ENCODE data around the gene PARD3B. TPM values are rescaled to one million over a fixed set of nuclear protein-coding genes. Genes with fewer than 3 reads are reported as not detected.

Gene PARD3B
- total RNA-seq, 1 donor from 2014 or later: 1.6 TPM

DNA sequence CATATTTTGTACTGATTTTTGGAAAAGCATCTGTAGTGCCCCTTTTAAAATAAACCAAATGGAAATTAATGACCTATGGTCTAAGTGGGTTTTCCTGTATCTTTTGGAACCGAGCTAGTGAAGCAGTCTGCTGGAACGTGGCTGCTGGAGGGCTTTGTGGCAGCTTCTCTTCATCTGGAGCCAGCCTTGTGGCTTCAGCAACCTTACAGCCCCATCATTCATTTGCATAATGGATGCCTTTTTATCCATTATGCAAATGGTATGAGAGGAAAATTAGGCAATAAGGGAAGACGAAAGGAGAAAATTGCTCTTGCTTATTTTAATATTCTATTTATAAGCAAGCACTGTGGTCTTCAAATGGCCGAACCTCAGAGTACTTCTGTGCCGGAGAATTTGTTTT lies 421.0 kb downstream of the PARD3B start:
- Histone ChIP-seq H3K36me3 (ENCODE audit: control insufficient read depth, insufficient read depth, low read length) (no peaks in the 10 kb centered on the region), H3K4me3 (ENCODE audit: low read depth, low read length) (no peak overlapping the region), H3K27me3 (ENCODE audit: control insufficient read depth, insufficient read depth, low read length) (no peaks in the 10 kb centered on the region)
- TF ChIP-seq, protein P1, sequence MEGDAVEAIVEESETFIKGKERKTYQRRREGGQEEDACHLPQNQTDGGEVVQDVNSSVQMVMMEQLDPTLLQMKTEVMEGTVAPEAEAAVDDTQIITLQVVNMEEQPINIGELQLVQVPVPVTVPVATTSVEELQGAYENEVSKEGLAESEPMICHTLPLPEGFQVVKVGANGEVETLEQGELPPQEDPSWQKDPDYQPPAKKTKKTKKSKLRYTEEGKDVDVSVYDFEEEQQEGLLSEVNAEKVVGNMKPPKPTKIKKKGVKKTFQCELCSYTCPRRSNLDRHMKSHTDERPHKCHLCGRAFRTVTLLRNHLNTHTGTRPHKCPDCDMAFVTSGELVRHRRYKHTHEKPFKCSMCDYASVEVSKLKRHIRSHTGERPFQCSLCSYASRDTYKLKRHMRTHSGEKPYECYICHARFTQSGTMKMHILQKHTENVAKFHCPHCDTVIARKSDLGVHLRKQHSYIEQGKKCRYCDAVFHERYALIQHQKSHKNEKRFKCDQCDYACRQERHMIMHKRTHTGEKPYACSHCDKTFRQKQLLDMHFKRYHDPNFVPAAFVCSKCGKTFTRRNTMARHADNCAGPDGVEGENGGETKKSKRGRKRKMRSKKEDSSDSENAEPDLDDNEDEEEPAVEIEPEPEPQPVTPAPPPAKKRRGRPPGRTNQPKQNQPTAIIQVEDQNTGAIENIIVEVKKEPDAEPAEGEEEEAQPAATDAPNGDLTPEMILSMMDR (IDR thresholded peaks at IDR 0.05; ENCODE audit: insufficient read depth, low read length, severe bottlenecking): no peak
- FAIRE-seq (no peak), DNase-seq (ENCODE audit: low read depth) (no peak)

DNA sequence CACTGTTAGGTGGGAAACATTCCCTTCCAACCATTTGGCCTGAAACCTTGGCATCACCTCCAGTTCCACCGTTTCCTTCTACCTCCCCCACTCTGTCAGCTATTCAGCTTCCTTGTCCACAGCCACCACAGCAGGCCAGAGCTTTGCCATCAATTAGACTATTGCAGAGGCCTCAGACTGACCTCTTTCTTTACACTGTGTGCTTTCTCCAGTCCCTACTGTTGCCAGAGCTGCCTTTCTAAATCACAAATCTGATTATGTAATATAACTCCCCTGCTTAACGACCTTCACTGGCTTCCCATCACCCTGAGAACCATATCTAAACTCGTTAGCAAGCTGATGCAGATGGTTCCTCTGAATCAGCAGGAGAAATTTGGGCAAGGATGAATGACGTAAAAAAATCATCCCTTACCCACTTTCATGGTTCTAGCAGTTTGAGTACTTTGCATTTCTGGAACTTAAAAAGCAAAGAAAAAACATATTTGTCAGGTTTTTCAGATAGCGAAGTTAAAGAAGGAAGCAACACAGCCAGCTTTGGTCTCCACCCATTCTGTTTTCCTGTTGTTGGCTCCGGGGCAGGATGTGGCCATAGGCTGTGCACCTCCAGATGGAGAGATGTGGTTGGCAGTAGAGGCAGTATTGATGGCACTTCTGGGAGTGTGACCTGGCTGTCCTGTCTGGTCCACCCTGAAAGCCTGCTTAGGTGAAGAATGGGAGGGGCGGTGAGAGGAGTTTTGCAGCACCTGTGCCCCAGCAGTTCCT lies 422.1 kb downstream of the PARD3B start:
- H3K27me3 ChIP-seq (ENCODE audit: control insufficient read depth, insufficient read depth, low read length): no peaks in the 10 kb centered on the region
- DNase-seq (ENCODE audit: low read depth): no peak
- no peaks in the 10 kb centered on the region for H3K36me3 ChIP-seq (ENCODE audit: control insufficient read depth, insufficient read depth, low read length)
- no peak for FAIRE-seq
- TF ChIP-seq, protein P1 (IDR thresholded peaks at IDR 0.05; ENCODE audit: insufficient read depth, low read length, severe bottlenecking): no peak
- no peak overlapping the region for H3K4me3 ChIP-seq (ENCODE audit: low read depth, low read length)

DNA sequence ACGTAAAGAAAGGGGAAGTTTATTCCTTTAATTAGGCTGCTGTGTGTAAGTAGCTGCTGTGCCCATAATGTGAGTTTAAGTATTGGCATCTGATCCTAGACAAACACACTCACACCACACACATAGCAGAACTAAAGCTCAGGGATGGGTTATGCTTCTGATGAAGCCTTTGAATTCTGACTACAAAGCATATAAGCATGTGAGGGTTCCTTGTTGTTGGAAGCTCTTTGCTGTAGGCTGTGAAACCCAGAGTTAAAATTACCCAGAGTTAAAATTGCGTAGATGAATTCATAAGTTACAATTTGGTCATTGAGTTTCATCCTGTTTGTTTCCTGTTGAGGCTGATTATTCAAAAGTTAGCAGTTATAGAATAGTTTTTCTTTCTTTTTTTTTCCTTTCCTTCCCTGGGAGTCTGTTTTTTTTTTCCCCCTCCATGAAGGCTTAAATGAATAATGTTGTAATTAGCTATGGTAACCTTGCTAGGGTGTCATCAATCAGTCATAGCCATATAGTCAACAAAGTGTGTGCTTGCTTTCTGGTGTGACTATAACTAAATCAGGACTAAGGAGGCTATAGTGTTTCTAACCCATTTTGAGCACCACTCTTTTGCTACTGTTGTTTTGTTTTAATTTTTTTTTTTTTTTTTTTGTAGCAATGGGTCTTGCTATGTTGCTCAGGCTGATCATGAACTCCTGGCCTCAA lies 426.1 kb downstream of the PARD3B start:
- FAIRE-seq: no peak

DNA sequence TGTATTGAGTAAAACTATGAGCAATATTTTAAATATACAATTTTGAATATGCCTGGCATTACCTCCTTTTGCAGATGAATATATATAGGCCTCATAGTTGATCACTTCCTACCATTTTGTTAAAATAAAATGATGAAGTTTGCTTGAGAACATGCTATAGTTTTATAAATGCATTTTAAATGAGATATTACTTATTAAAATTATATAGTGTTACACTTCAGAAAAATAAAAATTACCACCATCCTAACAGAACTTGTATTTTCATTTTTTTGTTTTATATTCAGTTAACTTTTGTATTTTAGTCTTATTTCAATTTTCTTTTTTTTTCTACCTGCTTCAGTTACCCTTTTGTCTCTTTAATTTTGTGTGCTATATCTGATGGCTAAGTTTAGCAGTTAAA lies 426.9 kb downstream of the PARD3B start:
- DNase-seq (ENCODE audit: low read depth): no peak
- FAIRE-seq: no peak
- Histone ChIP-seq H3K36me3 (ENCODE audit: control insufficient read depth, insufficient read depth, low read length) (no peaks in the 10 kb centered on the region), H3K4me3 (ENCODE audit: low read depth, low read length) (no peak overlapping the region), H3K27me3 (ENCODE audit: control insufficient read depth, insufficient read depth, low read length) (no peaks in the 10 kb centered on the region)
- TF ChIP-seq, protein P1 (IDR thresholded peaks at IDR 0.05; ENCODE audit: insufficient read depth, low read length, severe bottlenecking): no peak

More for the DNA sequence above, 426.1 kb downstream of the PARD3B start:
- no peak for DNase-seq (ENCODE audit: low read depth)
- H3K27me3 ChIP-seq (ENCODE audit: control insufficient read depth, insufficient read depth, low read length): no peaks in the 10 kb centered on the region
- TF ChIP-seq, protein P1 (IDR thresholded peaks at IDR 0.05; ENCODE audit: insufficient read depth, low read length, severe bottlenecking): no peak
- H3K36me3 ChIP-seq (ENCODE audit: control insufficient read depth, insufficient read depth, low read length): no peaks in the 10 kb centered on the region
- no peak overlapping the region for H3K4me3 ChIP-seq (ENCODE audit: low read depth, low read length)

DNA sequence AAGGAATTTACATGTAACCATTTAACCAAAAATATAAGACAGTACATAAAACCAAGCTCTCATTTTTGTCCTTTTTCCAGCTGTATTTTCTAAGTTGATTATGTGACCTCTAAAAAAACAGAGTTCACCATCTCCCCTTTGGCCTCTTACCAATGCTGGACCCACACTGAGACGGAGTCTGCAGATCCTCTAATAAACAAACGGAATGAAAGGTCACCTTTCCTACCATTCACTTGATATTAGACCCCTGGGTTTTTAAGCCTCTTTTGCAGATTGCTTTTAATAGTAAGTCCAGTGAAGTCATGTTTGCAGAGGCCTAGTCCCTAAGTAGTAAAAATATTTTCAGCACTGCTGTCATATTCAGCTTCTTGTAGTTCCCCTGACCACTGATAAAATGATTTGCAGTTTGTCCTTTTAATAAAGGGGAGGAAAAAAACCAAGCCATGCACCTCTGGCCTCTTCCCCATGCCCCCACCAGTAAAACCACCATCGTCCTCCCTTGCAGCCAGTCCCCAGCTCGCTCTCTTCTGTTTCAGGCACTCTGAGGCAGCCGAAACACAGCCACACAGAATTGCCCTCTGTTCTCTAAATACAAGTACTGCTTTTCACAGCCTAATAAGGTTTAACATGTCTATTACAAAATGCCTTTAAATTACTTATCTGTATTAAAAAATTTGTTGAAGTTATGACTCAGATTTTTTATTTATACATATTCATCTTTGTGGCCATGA lies 427.5 kb downstream of the PARD3B start:
- no peak overlapping the region for H3K4me3 ChIP-seq (ENCODE audit: low read depth, low read length)
- no peaks in the 10 kb centered on the region for H3K36me3 ChIP-seq (ENCODE audit: control insufficient read depth, insufficient read depth, low read length)
- TF ChIP-seq, protein P1 (IDR thresholded peaks at IDR 0.05; ENCODE audit: insufficient read depth, low read length, severe bottlenecking): no peak
- DNase-seq (ENCODE audit: low read depth) (no peak), FAIRE-seq (no peak)
- H3K27me3 ChIP-seq (ENCODE audit: control insufficient read depth, insufficient read depth, low read length): no peaks in the 10 kb centered on the region

Measured in bronchial epithelial cell (primary cell).